ENCODE data around the gene ARHGAP44. TPM values are rescaled to one million over a fixed set of nuclear protein-coding genes. Genes with fewer than 3 reads are reported as not detected.
"Not testable (repeated sequence)": the region's sequence is repeated elsewhere in the genome, so short reads cannot be mapped to it uniquely, and the experiment has no call there.

The ARHGAP44 gene
- total and polyA plus RNA-seq, 12 donors: 4.0 to 10.6 (median 8.4) TPM

DNA sequence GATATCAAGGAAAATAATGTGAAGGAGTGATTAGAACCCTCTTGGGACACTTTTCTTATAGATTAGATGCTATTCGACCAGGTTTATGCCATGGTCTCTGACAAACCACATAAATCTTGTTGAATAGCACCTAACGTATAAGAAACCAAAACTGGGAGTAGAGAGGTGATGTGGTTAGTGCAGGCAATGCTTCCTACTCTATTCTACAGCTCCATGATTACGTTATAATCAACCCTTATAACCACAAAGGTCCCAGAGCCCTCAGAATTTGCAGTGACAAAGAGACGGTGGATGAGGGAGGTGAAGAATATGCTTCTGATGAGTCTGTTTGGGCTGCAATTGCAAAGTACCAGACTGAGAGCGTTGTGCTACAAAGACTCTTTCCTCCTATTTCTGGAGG lies 78.4 kb downstream of the ARHGAP44 start:
- TF ChIP-seq, protein P1, sequence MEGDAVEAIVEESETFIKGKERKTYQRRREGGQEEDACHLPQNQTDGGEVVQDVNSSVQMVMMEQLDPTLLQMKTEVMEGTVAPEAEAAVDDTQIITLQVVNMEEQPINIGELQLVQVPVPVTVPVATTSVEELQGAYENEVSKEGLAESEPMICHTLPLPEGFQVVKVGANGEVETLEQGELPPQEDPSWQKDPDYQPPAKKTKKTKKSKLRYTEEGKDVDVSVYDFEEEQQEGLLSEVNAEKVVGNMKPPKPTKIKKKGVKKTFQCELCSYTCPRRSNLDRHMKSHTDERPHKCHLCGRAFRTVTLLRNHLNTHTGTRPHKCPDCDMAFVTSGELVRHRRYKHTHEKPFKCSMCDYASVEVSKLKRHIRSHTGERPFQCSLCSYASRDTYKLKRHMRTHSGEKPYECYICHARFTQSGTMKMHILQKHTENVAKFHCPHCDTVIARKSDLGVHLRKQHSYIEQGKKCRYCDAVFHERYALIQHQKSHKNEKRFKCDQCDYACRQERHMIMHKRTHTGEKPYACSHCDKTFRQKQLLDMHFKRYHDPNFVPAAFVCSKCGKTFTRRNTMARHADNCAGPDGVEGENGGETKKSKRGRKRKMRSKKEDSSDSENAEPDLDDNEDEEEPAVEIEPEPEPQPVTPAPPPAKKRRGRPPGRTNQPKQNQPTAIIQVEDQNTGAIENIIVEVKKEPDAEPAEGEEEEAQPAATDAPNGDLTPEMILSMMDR (IDR thresholded peaks at IDR 0.05): no peak
- no peak for DNase-seq
- H3K9me3 ChIP-seq: peaks cover 0 to 15% (median 0%) of the 10 kb centered on the region in 11 donors
- 79 to 89% methylated on average over 5 of the region's 5 CpGs for WGBS, 2 donors
- no peaks in the 10 kb centered on the region for H3K4me1 ChIP-seq
- H3K36me3 ChIP-seq: no peaks in the 10 kb centered on the region
- intact Hi-C loops (cut with DNase I): no loop called here
- ATAC-seq: no peak
- no peaks in the 10 kb centered on the region for H3K27me3 ChIP-seq
- no peak overlapping the region for H3K4me3 ChIP-seq
- no peak overlapping the region for H3K27ac ChIP-seq

DNA sequence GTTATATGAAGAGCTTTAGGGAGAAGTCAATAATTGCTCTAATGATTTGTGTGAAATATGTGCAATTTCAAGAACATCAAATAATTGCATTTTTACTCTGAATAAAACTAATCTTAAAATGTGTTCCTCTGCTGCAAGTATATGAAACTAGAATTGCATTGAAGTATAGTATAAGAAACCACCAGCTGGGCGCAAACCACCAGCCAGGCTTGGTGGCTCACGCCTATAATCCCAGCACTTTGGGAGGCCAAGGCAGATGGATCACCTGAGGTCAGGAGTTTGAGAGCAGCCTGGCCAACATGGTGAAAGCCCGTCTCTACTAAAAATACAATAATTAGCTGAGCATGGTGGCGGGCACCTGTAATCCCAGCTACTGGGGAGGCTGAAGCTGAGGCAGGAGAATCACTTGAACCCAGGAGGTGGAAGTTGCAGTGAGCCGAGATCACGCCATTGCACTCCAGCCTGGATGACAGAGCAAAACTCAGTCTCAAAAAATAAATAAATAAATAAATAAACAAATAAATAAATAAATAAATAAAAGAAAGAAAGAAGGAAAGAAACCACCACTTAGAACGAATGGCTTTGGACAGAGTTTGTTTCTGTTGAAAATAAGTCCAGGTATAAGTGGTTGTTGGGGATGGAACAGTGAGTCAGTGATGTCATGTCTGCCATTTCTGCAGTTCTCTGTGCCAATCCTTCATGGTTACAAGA lies 84.3 kb downstream of the ARHGAP44 start:
- H3K4me3 ChIP-seq; H3K27ac ChIP-seq; H3K4me1 ChIP-seq; H3K27me3 ChIP-seq; ATAC-seq; DNase-seq; intact Hi-C loops (cut with DNase I); H3K36me3 ChIP-seq: not testable (repeated sequence)
- WGBS, 2 donors: 93% methylated on average over 7 of the region's 7 CpGs
- peaks cover 0 to 27% (median 0%) of the 10 kb centered on the region in 11 donors for H3K9me3 ChIP-seq

DNA sequence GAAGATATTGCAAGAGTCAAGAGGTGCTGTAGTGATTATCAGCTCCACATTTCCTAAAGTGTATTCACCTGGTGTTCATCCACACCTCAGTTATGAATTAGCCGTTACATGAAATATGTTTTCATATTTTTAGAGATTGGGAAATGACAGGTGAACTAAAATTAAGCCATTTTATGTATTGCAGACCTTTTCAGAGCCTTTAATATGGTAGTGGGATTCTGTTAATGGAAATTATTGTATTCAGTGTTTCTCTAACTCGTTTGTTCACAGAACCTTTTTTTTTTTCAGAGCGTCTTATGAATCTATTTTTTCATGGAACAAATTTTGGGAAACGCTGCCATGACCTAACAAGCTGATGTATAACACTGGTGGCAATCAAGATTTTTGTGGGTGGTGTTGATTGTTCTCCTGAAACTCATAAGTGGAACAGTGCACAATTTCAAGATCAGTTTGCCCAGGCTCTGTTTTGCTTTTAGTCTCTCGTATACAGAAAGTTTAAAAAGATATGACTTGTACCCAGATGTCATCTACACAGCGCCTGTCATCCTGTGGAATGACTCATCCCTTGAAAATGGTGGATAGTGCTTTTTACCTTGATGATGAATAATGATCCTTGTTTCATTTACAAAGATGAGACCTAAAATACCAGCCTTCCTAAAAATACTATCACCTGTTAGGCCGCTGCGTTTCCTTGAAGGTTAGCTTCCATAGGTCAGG lies 88.8 kb downstream of the ARHGAP44 start:
- H3K27ac ChIP-seq: no peak overlapping the region
- no peaks in the 10 kb centered on the region for H3K36me3 ChIP-seq
- H3K9me3 ChIP-seq: peaks cover 0 to 13% (median 0%) of the 10 kb centered on the region in 11 donors
- H3K4me1 ChIP-seq: no peaks in the 10 kb centered on the region
- no peaks in the 10 kb centered on the region for H3K27me3 ChIP-seq
- no peak for DNase-seq
- intact Hi-C loops (cut with DNase I): no loop called here
- ATAC-seq: no peak
- no peak overlapping the region for H3K4me3 ChIP-seq
- TF ChIP-seq, protein P1 (IDR thresholded peaks at IDR 0.05): no peak
- WGBS, 2 donors: 78% methylated on average over 8 of the region's 8 CpGs

DNA sequence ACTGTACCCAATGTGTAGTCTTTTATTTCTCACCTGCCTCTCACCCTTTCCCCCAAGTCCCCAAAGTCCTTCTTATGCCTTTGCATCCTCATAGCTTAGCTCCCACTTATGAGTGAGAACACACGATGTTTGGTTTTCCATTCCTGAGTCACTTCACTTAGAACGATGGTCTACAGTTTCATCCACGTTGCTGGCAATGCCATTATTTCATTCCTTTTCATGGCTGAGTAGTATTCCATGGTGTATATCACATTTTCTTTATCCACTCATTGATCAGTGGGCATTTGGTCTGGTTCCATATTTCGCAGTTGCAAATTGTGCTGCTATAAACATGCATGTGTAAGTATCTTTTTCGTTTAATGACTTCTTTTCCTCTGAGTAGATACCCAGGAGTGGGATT lies 89.8 kb downstream of the ARHGAP44 start:
- ATAC-seq; intact Hi-C loops (cut with DNase I): not testable (repeated sequence)
- whole genome bisulfite sequencing, 2 donors: 90 to 91% methylated on average over 5 of the region's 5 CpGs

DNA sequence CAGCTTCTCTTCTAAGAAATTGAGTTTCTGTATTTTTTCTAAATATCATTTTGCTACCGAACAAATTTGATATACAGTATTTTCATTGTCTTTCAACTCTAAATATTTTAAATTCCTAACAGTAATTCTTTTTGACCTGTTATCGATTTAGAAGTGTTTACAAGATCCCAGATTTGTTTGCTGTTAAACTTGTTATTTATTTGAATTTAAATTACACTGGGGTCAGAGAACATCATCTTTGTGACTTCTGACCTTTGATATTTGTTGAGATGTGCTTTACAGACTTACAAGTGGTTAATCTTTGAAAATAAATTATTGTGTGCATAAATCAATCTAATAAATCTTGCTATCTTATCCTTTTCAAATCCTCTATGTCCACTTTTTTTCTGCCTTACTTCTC lies 94.2 kb downstream of the ARHGAP44 start:
- Histone ChIP-seq H3K27me3 (no peaks in the 10 kb centered on the region), H3K27ac (no peak overlapping the region), H3K9me3 (peaks cover 0 to 16% (median 0%) of the 10 kb centered on the region in 11 donors), H3K4me1 (no peaks in the 10 kb centered on the region), H3K36me3 (no peaks in the 10 kb centered on the region), H3K4me3 (no peak overlapping the region)
- TF ChIP-seq, protein P1 (IDR thresholded peaks at IDR 0.05): no peak
- DNase-seq (no peak), ATAC-seq (no peak)
- intact Hi-C loops (cut with DNase I): no loop called here
- WGBS, 2 donors: 82 to 84% methylated on average over 2 of the region's 2 CpGs

More for the DNA sequence above, 89.8 kb downstream of the ARHGAP44 start:
- not testable (repeated sequence) for H3K9me3 ChIP-seq, H3K4me1 ChIP-seq, H3K36me3 ChIP-seq, H3K27ac ChIP-seq, H3K27me3 ChIP-seq, DNase-seq, H3K4me3 ChIP-seq

All from heart right ventricle (tissue), 16 donors.